ENCODE measurements around the gene COPS7A.

Gene COPS7A

DNA sequence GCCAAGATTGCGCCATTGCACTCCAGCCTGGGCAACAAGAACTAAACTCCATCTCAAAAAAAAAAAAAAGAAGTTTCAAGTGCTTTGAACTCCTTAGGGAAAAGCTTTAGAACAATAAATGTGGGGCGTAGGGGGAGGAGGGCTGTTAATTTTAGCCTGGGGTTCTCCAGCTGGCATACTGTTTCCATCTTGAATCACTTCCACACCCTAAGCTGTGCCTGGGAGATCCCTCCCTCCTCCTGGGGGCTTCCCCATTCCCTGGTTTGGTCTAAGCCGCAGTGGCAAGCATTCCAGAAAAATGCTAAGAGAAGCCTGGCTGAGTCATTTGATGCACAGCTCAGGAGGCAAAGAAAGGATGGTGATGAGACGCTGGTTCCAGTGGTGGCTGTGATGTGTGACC is 32.4 kb upstream of the COPS7A start:
- no peak for FAIRE-seq
- no peak for DNase-seq (ENCODE audit: insufficient read length, low spot score)
- no peak for TF ChIP-seq CTCF (IDR thresholded peaks at IDR 0.05; ENCODE audit: insufficient read depth, missing control alignments)

DNA sequence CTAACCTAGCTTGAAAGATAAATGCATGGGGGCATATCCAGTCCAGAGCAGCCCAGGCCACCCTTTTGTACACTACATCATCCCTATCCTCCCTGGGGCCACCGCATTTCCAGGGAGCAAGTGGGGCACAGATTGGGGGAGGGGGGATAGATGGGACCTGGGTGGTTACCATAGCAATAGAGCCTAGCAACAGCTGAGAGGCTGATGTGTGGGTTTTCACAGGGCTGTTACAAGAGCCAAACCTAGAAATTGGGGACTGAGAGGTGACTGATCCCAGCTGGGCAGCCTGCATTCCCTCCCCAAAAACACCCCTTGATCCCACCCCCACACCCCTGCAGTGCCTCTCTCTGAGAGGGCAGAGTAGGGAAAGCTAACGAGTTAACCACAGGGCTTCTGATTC is 31.0 kb upstream of the COPS7A start:
- no peak for FAIRE-seq
- no peak for DNase-seq (ENCODE audit: insufficient read length, low spot score)

DNA sequence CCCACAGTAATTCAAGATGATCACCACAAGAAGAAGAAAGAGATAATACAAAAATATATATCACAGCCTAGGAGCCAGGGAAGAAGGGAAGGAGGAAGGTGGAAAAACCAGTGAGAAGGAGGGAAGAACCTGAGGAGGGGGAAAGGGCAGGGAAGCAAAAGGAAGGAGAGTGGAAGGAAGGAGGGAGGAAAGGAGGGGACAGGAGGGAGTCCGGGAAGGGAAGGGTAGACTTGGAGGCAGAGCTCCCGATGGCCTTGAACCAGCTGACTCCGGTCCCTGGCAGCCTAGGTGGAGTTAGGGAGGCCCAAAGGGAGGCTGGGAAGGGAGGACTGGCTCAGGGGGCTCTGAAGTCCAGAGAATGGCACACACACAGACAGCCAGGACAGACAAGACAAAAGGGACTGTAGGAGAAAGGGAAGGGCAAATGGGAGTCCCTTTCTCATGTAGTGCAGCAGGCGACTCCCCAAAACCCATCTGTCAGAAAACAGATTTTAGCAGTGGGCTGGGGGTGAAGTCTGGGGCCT is 30.0 kb upstream of the COPS7A start:
- DNase-seq (ENCODE audit: insufficient read length, low spot score) (no peak), FAIRE-seq (no peak)
- no peak for TF ChIP-seq CTCF (IDR thresholded peaks at IDR 0.05; ENCODE audit: insufficient read depth, missing control alignments)

More for the DNA sequence above, 31.0 kb upstream of the COPS7A start:
- TF ChIP-seq CTCF (IDR thresholded peaks at IDR 0.05; ENCODE audit: insufficient read depth, missing control alignments) = no peak

- FAIRE-seq (no peak), DNase-seq (ENCODE audit: insufficient read length, low spot score) (no peak)
- TF ChIP-seq CTCF (IDR thresholded peaks at IDR 0.05; ENCODE audit: insufficient read depth, missing control alignments) = no peak
These were observed 29.1 kb upstream of the COPS7A start for GRCh38 chr12:6694701-6695100.

DNA sequence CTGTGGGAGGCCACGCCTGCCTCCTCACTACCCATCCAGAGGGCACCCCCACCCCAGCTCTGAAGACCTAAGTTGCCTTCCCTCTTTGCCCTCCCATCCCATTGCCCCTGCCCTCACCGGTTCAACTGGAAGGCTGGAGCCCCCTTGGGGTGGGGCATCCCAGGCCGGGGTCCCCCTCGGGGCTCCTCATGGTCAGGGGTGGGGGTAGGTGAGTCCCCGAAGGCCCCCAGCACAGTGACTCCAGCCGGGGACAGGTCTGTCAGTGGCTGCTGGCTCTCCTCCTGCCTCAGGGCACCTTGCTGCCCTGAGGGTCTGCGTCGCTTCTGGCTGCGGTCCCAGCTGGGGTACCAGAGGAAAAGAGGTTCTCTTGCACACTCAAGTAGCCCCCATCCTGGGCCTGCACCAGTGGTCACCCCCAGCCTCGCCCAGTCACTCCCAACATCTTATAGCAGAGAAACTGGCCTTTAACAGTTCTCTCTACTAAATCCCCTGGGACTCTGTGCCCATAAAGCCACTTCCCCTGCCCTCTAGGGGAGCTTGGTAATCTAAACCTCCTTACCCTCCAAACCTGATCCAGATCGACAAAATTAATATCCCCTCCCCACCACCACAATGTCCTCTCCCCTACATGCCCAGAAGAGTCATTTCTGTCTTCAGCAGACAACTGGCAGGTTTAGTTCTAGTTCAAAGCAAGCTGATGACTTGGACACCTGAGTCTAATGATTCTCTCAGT is 28.4 kb upstream of the COPS7A start:
- no peak for TF ChIP-seq CTCF (IDR thresholded peaks at IDR 0.05; ENCODE audit: insufficient read depth, missing control alignments)
- no peak for FAIRE-seq
- no peak for DNase-seq (ENCODE audit: insufficient read length, low spot score)

GRCh38 chr12:6696690-6697583 is 26.9 kb upstream of the COPS7A start:
- TF ChIP-seq CTCF (IDR thresholded peaks at IDR 0.05; ENCODE audit: insufficient read depth, missing control alignments) = no peak
- FAIRE-seq = no peak
- DNase-seq (ENCODE audit: insufficient read length, low spot score) = no peak

All from D721Med (cell line).